DND-41 (cell line): Measurements from ENCODE around the gene HCN4.

Source experiments
- CTCF ChIP-seq: IDR thresholded peaks from 2 replicates; pipeline ENCODE4 v1.5.1; 2012; ENCODE audit warnings: borderline replicate concordance, low read length, moderate library complexity, mild to moderate bottlenecking; ENCODE audit not compliant: poor library complexity, severe bottlenecking; ENCODE audit errors: extremely low read depth
- EZH2 ChIP-seq: IDR thresholded peaks from 3 replicates; pipeline ENCODE4 v1.6.1; 2012; ENCODE audit warnings: borderline replicate concordance, low read depth, mild to moderate bottlenecking, moderate library complexity, low read length, inconsistent platforms; ENCODE audit not compliant: severe bottlenecking

GRCh38 chr15:73298522-73299245, 70.1 kb downstream of the HCN4 start:
- TF ChIP-seq EZH2 (no peak), CTCF (no peak)
